Left kidney (tissue), 2 donors: ENCODE measurements around the gene TRIM8. TPM values are rescaled to one million over a fixed set of nuclear protein-coding genes. Genes with fewer than 3 reads are reported as not detected.
"Not testable (repeated sequence)": the region's sequence is repeated elsewhere in the genome, so short reads cannot be mapped to it uniquely, and the experiment has no call there.

ENCODE experiments used
- DNase-seq: peaks from one replicate; pipeline ENCODE4 v3.0.0-alpha.2; 2013
- polyA plus RNA-seq: library from polyadenylated mRNA; unstranded; fragments of 120-200 nt; gene quantifications from one replicate; pipeline ENCODE4 v1.2.1, GENCODE V29; 2013; ENCODE audit not compliant: insufficient read length

TRIM8 gene
- polyA plus RNA-seq, 1 donor, result 110 TPM

- DNase-seq, result no peak
These were observed 4.9 kb downstream of the TRIM8 start for GRCh38 chr10:102648889-102649796.

- DNase-seq, result no peak
These were observed 5.7 kb downstream of the TRIM8 start for GRCh38 chr10:102649797-102650654.

GRCh38 chr10:102650655-102651454 is 6.6 kb downstream of the TRIM8 start:
- DNase-seq, result no peak

- no peak for DNase-seq
These were observed 7.3 kb downstream of the TRIM8 start for GRCh38 chr10:102651455-102652169.

GRCh38 chr10:102652170-102652916 is 8.1 kb downstream of the TRIM8 start:
- DNase-seq, result no peak

- no peak for DNase-seq
These were observed 8.8 kb downstream of the TRIM8 start for GRCh38 chr10:102653060-102653459.

- no peak for DNase-seq
These were observed 10.3 kb downstream of the TRIM8 start for GRCh38 chr10:102654566-102654965.

- no peak for DNase-seq
These were observed 10.7 kb downstream of the TRIM8 start for GRCh38 chr10:102654969-102655368.

- DNase-seq, result no peak
These were observed 11.7 kb downstream of the TRIM8 start for GRCh38 chr10:102656026-102656425.

GRCh38 chr10:102656791-102657371 is 12.6 kb downstream of the TRIM8 start:
- no peak for DNase-seq

GRCh38 chr10:102657451-102657850 is 13.2 kb downstream of the TRIM8 start:
- DNase-seq, result no peak

- no peak for DNase-seq
These were observed 13.9 kb downstream of the TRIM8 start for GRCh38 chr10:102657984-102658724.

- no peak for DNase-seq
These were observed 14.5 kb downstream of the TRIM8 start for GRCh38 chr10:102658802-102659201.

GRCh38 chr10:102660888-102661657 is 16.8 kb downstream of the TRIM8 start:
- no peak for DNase-seq

- DNase-seq, result no peak
These were observed 17.4 kb downstream of the TRIM8 start for GRCh38 chr10:102661658-102662028.

- no peak for DNase-seq
These were observed 21.7 kb downstream of the TRIM8 start for GRCh38 chr10:102665904-102666509.

GRCh38 chr10:102667411-102667810 is 23.1 kb downstream of the TRIM8 start:
- DNase-seq, result not testable (repeated sequence)
